ENCODE results near the gene ADRA2C.

GRCh38 chr4:3762264-3762663, 3.9 kb upstream of the ADRA2C start:
- TF ChIP-seq, protein P1, sequence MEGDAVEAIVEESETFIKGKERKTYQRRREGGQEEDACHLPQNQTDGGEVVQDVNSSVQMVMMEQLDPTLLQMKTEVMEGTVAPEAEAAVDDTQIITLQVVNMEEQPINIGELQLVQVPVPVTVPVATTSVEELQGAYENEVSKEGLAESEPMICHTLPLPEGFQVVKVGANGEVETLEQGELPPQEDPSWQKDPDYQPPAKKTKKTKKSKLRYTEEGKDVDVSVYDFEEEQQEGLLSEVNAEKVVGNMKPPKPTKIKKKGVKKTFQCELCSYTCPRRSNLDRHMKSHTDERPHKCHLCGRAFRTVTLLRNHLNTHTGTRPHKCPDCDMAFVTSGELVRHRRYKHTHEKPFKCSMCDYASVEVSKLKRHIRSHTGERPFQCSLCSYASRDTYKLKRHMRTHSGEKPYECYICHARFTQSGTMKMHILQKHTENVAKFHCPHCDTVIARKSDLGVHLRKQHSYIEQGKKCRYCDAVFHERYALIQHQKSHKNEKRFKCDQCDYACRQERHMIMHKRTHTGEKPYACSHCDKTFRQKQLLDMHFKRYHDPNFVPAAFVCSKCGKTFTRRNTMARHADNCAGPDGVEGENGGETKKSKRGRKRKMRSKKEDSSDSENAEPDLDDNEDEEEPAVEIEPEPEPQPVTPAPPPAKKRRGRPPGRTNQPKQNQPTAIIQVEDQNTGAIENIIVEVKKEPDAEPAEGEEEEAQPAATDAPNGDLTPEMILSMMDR (IDR thresholded peaks at IDR 0.05) = no peak
- no peak for TF ChIP-seq POLR2A (IDR thresholded peaks at IDR 0.05)
